Measurements from ENCODE around the gene EBLN2.

EBLN2 gene

DNA sequence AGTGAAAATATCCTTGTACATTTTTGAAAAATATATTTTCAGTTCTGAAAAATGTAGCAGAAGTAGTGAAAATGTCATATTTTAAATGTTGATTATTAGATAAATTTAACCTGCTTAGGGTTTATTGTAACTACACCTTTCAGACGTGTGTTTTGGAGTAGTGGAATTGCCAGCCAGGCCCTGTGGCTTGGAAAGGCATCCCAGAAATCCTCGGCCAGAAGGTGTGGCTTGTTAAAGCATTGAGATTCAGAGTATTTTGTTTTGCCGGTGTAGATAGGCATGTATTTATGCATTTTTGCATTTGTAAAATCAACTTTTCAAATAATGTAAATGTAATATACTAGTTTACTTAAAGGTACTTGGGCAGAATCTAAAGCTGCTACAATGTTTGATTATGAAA lies 7.0 kb downstream of the EBLN2 start:
- TF ChIP-seq CTCF (IDR thresholded peaks at IDR 0.05): no peak

DNA sequence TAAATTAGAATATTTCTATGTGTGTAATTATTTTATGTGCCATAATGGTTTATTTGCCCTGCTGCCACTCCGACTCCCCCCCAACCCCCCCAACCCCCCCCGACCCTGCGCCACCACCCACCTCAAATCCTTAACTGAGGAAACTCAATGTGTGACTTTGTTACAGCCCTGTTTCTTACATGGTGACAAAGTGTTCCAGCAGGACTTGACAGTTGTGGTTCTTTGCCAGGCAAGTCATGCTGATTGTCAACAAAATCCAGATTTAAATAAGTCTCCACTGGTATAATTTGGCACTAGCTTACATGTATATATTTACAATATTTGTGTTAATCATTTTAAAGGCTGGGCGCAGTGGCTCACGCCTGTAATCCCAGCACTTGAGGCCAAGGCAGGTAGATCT lies 7.7 kb downstream of the EBLN2 start:
- no peak for TF ChIP-seq CTCF (IDR thresholded peaks at IDR 0.05)

- no peak for TF ChIP-seq CTCF (IDR thresholded peaks at IDR 0.05)
These were observed 8.5 kb downstream of the EBLN2 start for GRCh38 chr3:73069775-73070444.

GRCh38 chr3:73070675-73071575 lies 9.5 kb downstream of the EBLN2 start:
- no peak for TF ChIP-seq CTCF (IDR thresholded peaks at IDR 0.05)

DNA sequence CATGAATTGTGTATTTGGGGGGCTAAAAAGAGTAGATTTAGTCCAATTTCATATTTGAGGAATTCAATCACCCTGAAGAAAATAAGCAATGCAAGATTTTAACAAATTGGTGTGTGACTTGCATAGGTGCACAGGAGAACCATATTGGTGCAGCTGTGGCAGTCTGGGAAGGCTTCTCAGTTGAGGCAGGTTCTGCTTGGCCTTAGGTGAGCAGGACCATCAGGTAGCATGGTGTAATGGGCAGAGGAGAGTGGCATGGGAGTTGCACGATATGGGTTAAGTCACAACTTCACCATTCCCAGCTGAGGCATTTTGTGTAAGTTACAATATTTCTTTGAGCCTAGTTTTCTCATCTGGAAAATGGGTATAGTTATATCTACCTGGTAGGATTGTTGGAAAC lies 10.5 kb downstream of the EBLN2 start:
- no peak for TF ChIP-seq CTCF (IDR thresholded peaks at IDR 0.05)

DNA sequence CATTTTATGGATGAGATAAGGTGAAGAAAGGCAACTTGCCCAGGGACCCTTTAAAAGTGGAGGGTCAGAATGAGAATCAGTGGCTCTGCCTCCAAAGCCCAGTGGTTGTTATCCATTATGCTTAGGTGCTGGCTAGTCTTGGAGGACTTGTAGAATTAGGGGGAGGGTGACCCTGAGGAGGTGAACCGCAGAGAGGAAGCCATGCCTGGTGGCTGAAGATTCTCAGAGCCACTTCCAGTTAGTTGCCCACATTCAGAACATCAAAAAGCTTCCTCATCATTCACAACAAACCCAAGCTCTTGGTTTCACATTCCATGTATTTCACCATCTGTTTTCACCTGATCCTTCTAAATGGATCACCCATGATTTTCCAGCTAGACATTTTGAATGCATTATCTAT lies 11.2 kb downstream of the EBLN2 start:
- no peak for TF ChIP-seq CTCF (IDR thresholded peaks at IDR 0.05)

GRCh38 chr3:73073091-73073707 lies 11.7 kb downstream of the EBLN2 start:
- no peak for TF ChIP-seq CTCF (IDR thresholded peaks at IDR 0.05)

All from LNCAP (cell line).